Neural cell (in vitro differentiated cells): Measurements from ENCODE around the gene ASAP3. TPM values are rescaled to one million over a fixed set of nuclear protein-coding genes. Genes with fewer than 3 reads are reported as not detected.

Experiments
- H2AFZ ChIP-seq: fragments of 200-600, 300-800 bp; sonication (generic), shearing (Covaris generic); 2 replicates; pipeline ENCODE4 v1.6.0; 2014; ENCODE audit warnings: low read depth, mild to moderate bottlenecking, antibody characterized with exemption, low read length, moderate library complexity
- H3F3A ChIP-seq: fragments of 200-600 bp; shearing (Covaris generic); 2 replicates; pipeline ENCODE4 v1.6.1; 2016; ENCODE audit warnings: mild to moderate bottlenecking, moderate library complexity, mixed read lengths, antibody characterized with exemption, low read length; ENCODE audit not compliant: insufficient read depth, poor library complexity, severe bottlenecking
- H3K27ac ChIP-seq: fragments of 200-600, 300-800 bp; sonication (generic), shearing (Covaris generic); 2 replicates; pipeline ENCODE4 v1.5.1; 2014; ENCODE audit warnings: mild to moderate bottlenecking, low read length, moderate library complexity
- H3K27me3 ChIP-seq: fragments of 300-800, 200-600 bp; sonication (generic), shearing (Covaris generic); 2 replicates; pipeline ENCODE4 v1.6.0; 2014; ENCODE audit warnings: mild to moderate bottlenecking, low read depth, low read length, moderate library complexity; ENCODE audit not compliant: insufficient read depth
- H3K36me3 ChIP-seq: fragments of 300-800, 200-600 bp; sonication (generic), shearing (Covaris generic); 2 replicates; pipeline ENCODE4 v1.5.1; 2014; ENCODE audit warnings: mild to moderate bottlenecking, antibody characterized with exemption, low read length, moderate library complexity; ENCODE audit not compliant: insufficient read depth
- H3K4me2 ChIP-seq: fragments of 300-800, 200-600 bp; sonication (generic), shearing (Covaris generic); 2 replicates; pipeline ENCODE4 v1.6.0; 2014; ENCODE audit warnings: mild to moderate bottlenecking, low read length
- H3K4me3 ChIP-seq: fragments of 300-800, 200-600 bp; sonication (generic), shearing (Covaris generic); 2 replicates; pipeline ENCODE4 v1.5.1; 2014; ENCODE audit warnings: mild to moderate bottlenecking, low read length, moderate library complexity
- H3K79me2 ChIP-seq: fragments of 200-600 bp; shearing (Covaris generic); replicated peaks from 2 replicates; pipeline ENCODE4 v1.6.0; 2014; ENCODE audit warnings: mild to moderate bottlenecking, low read length, moderate library complexity; ENCODE audit not compliant: insufficient read depth
- H3K9ac ChIP-seq: fragments of 300-800, 200-600 bp; sonication (generic), shearing (Covaris generic); 2 replicates; pipeline ENCODE4 v1.6.1; 2016; ENCODE audit warnings: mild to moderate bottlenecking, low read length, mixed read lengths
- H3K9me2 ChIP-seq: fragments of 200-600 bp; shearing (Covaris generic); 2 replicates; pipeline ENCODE4 v1.6.1; 2016; ENCODE audit warnings: mild to moderate bottlenecking, low read length, mixed read lengths; ENCODE audit not compliant: insufficient read depth
- H3K9me3 ChIP-seq: fragments of 200-600, 300-800 bp; sonication (generic), shearing (Covaris generic); 2 replicates; pipeline ENCODE4 v1.6.1; 2016; ENCODE audit warnings: mild to moderate bottlenecking, mixed run types, low read length, moderate library complexity, mixed read lengths
- H4K20me1 ChIP-seq: fragments of 200-600 bp; shearing (Covaris generic); 2 replicates; pipeline ENCODE4 v1.6.1; 2016; ENCODE audit warnings: mild to moderate bottlenecking, mixed run types; ENCODE audit not compliant: insufficient read depth
- EP300 ChIP-seq: fragments of 450-650 bp; conservative IDR thresholded peaks from 2 replicates; pipeline ENCODE4 v1.6.1; 2014; ENCODE audit warnings: antibody characterized with exemption, mild to moderate bottlenecking, moderate library complexity; ENCODE audit not compliant: poor library complexity, severe bottlenecking
- EZH2 ChIP-seq: fragments of 200-600, 300-800 bp; shearing (Covaris generic), sonication (generic); IDR thresholded peaks from 2 replicates; pipeline ENCODE4 v1.6.1; 2014; ENCODE audit warnings: antibody characterized with exemption, low read length, borderline replicate concordance, mild to moderate bottlenecking; ENCODE audit not compliant: insufficient read depth, poor library complexity, severe bottlenecking
- MXI1 ChIP-seq: fragments of 450-650 bp; conservative IDR thresholded peaks from 2 replicates; pipeline ENCODE4 v1.6.1; 2014; ENCODE audit warnings: antibody characterized with exemption, mild to moderate bottlenecking; ENCODE audit not compliant: poor library complexity, severe bottlenecking
- POLR2AphosphoS5 ChIP-seq: IDR thresholded peaks from 2 replicates; pipeline ENCODE4 v1.6.1; 2012
- RAD21 ChIP-seq: fragments of 450-650 bp; conservative IDR thresholded peaks from 2 replicates; pipeline ENCODE4 v1.6.1; 2014; ENCODE audit warnings: antibody characterized with exemption, mild to moderate bottlenecking, moderate library complexity
- REST ChIP-seq: IDR thresholded peaks from 2 replicates; pipeline ENCODE4 v1.6.1; 2012; ENCODE audit warnings: borderline replicate concordance
- SMC3 ChIP-seq: fragments of 450-650 bp; conservative IDR thresholded peaks from 2 replicates; pipeline ENCODE4 v1.6.1; 2014; ENCODE audit warnings: antibody characterized with exemption, mild to moderate bottlenecking, moderate library complexity; ENCODE audit not compliant: poor library complexity
- TAF1 ChIP-seq: IDR thresholded peaks from 2 replicates; pipeline ENCODE4 v1.6.1; 2012; ENCODE audit warnings: low read depth
- polyA plus RNA-seq: library from polyadenylated mRNA; depleted of rRNA; stranded (reverse); fragments of >200 nt; gene quantifications from 2 replicates; pipeline ENCODE4 v1.2.3, GENCODE V29; 2014
- TF ChIP-seq, protein P1 (sequence below): fragments of 450-650 bp; IDR thresholded peaks from 2 replicates; pipeline ENCODE4 v1.5.1; 2014; ENCODE audit warnings: antibody characterized with exemption, mild to moderate bottlenecking, moderate library complexity; ENCODE audit not compliant: poor library complexity, severe bottlenecking

ASAP3 gene
- polyA plus RNA-seq, 1 donor from 2014 or later, result 24.9 TPM

GRCh38 chr1:23426828-23427227, 57.2 kb downstream of the ASAP3 start:
- no peak overlapping the region for H3K4me2 ChIP-seq
- no peaks in the 10 kb centered on the region for H3K9me2 ChIP-seq
- H3K27ac ChIP-seq, result no peak overlapping the region
- TF ChIP-seq POLR2AphosphoS5 (no peak), TAF1 (no peak), SMC3 (no peak), EZH2 (no peak), EP300 (no peak), MXI1 (no peak), REST (no peak), RAD21 (no peak)
- TF ChIP-seq, protein P1, sequence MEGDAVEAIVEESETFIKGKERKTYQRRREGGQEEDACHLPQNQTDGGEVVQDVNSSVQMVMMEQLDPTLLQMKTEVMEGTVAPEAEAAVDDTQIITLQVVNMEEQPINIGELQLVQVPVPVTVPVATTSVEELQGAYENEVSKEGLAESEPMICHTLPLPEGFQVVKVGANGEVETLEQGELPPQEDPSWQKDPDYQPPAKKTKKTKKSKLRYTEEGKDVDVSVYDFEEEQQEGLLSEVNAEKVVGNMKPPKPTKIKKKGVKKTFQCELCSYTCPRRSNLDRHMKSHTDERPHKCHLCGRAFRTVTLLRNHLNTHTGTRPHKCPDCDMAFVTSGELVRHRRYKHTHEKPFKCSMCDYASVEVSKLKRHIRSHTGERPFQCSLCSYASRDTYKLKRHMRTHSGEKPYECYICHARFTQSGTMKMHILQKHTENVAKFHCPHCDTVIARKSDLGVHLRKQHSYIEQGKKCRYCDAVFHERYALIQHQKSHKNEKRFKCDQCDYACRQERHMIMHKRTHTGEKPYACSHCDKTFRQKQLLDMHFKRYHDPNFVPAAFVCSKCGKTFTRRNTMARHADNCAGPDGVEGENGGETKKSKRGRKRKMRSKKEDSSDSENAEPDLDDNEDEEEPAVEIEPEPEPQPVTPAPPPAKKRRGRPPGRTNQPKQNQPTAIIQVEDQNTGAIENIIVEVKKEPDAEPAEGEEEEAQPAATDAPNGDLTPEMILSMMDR, result no peak
- H3K9me3 ChIP-seq, result no peaks in the 10 kb centered on the region
- H2AFZ ChIP-seq, result no peak overlapping the region
- no peaks in the 10 kb centered on the region for H3K36me3 ChIP-seq
- H3K9ac ChIP-seq, result no peak overlapping the region
- no peaks in the 10 kb centered on the region for H4K20me1 ChIP-seq
- H3K4me3 ChIP-seq, result no peak overlapping the region
- no peaks in the 10 kb centered on the region for H3F3A ChIP-seq
- no peaks in the 10 kb centered on the region for H3K79me2 ChIP-seq
- peaks cover 30% of the 10 kb centered on the region for H3K27me3 ChIP-seq

- no peaks in the 10 kb centered on the region for H3K9me2 ChIP-seq
- no peak overlapping the region for H3K4me2 ChIP-seq
- H4K20me1 ChIP-seq, result no peaks in the 10 kb centered on the region
- H3K36me3 ChIP-seq, result no peaks in the 10 kb centered on the region
- TF ChIP-seq, protein P1, result no peak
- TF ChIP-seq EZH2 (no peak), TAF1 (no peak), RAD21 (no peak), SMC3 (no peak), REST (no peak), EP300 (no peak), POLR2AphosphoS5 (no peak), MXI1 (no peak)
- peaks cover 30% of the 10 kb centered on the region for H3K27me3 ChIP-seq
- no peak overlapping the region for H3K27ac ChIP-seq
- no peak overlapping the region for H2AFZ ChIP-seq
- no peaks in the 10 kb centered on the region for H3K79me2 ChIP-seq
- H3F3A ChIP-seq, result no peaks in the 10 kb centered on the region
- H3K9ac ChIP-seq, result no peak overlapping the region
- H3K9me3 ChIP-seq, result no peaks in the 10 kb centered on the region
- no peak overlapping the region for H3K4me3 ChIP-seq
Measured at GRCh38 chr1:23425193-23425494, 58.8 kb downstream of the ASAP3 start.
